ENCODE results near the gene ENO3.

ENO3 gene

DNA sequence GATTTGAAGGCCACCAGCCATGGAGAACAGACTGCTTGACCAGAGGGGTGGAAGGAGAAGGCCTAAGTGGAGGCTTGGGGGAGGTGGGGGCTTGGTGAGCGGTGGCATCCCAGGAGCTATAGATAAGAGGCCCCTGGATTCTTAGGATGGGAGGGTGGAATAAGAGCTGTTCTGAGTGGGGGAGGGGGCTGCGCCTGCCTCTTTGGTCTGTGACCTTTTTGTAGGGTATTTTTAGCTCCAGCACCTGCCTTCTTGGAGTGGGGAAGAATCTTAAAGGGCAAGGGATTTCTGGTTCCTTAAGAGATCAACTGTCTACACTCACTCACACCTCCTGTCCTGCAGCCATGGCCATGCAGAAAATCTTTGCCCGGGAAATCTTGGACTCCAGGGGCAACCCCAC is 567 bp downstream of the ENO3 start:
- DNase-seq, result no peak

DNA sequence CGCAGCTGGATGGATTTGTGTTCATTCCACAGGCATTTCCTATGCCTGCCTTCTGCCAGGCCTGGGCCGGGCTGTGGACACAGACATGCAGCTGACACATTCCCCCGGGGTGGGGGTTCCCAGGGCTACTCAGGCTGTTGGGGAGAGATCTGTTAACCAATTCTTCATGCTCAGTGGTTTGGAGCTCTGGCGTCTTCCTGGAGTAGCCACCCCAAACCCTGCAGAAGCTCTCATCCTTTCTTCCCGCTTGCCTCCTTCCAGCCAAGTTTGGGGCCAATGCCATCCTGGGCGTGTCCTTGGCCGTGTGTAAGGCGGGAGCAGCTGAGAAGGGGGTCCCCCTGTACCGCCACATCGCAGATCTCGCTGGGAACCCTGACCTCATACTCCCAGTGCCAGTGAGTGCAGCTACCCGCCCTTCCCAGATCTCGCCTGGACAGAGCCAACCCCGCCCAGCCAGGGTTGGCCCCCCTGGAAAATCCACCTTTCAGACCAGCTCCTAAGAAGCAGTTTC is 2.6 kb downstream of the ENO3 start:
- DNase-seq, result no peak

DNA sequence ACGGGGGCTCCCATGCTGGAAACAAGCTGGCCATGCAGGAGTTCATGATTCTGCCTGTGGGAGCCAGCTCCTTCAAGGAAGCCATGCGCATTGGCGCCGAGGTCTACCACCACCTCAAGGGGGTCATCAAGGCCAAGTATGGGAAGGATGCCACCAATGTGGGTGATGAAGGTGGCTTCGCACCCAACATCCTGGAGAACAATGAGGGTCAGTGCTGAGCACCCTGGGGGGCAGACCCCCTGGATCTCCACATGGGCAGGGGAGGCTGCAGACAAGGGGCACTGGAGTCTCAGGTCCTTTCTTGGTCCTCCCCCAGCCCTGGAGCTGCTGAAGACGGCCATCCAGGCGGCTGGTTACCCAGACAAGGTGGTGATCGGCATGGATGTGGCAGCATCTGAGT is 4.2 kb downstream of the ENO3 start:
- DNase-seq, result no peak

DNA sequence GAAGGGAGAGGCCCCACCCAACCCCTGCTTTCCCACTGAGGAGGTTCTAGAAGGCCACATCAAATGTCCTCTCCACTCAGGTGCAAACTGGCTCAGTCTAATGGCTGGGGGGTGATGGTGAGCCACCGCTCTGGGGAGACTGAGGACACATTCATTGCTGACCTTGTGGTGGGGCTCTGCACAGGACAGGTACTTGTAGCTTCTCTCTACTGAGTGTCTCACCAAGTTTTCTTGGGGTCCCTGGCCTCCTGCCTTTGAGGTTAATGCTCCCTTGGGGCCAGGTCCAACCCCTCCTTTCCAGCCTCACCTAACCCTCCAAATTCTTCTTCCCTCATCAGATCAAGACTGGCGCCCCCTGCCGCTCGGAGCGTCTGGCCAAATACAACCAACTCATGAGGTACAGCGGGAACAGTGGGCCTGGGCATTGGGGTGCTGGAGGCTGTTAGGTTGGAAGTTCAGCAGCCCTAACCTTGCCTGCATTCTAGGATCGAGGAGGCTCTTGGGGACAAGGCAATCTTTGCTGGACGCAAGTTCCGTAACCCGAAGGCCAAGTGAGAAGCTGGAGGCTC is 5.7 kb downstream of the ENO3 start:
- DNase-seq, result peak; percentile 51

- no peak for DNase-seq
These were observed 7.2 kb downstream of the ENO3 start for GRCh38 chr17:4958102-4958501.

GRCh38 chr17:4959261-4959965 is 8.5 kb downstream of the ENO3 start:
- DNase-seq, result no peak

DNA sequence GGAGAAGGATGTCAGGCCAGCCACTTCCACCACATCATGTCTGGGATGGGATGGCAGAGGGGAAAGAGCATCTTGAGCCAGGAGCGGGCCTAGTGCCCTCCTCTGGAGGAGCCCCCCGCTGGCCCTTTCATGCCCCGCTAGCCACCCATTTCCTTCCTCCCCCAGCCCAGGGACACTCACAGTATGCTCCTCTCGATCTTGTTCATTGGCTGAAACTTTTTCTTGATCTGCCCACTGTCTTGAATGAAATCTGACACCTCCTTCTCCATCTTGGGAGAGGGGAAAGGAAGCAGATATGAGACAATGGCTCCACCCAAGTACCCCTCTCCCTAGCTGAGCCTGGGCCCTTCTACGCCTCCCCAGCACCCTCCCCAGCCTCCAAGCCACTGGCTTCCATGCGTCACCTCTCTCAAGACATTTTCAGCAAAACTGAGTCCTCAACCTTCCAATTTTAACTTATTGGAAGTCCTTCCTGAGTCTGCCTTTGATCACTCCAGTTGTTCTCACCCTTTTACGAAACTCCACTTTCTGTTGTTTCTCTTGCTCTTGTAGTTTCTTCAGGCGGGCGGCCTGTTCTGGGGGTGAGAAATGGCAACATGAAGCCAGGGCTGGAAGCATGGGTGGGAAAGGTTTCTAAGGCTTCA is 9.5 kb downstream of the ENO3 start:
- DNase-seq, result no peak

- DNase-seq, result no peak
These were observed 14.5 kb downstream of the ENO3 start for GRCh38 chr17:4965311-4965986.

GRCh38 chr17:4966844-4967538 is 16.1 kb downstream of the ENO3 start:
- DNase-seq, result peak; percentile 88

DNA sequence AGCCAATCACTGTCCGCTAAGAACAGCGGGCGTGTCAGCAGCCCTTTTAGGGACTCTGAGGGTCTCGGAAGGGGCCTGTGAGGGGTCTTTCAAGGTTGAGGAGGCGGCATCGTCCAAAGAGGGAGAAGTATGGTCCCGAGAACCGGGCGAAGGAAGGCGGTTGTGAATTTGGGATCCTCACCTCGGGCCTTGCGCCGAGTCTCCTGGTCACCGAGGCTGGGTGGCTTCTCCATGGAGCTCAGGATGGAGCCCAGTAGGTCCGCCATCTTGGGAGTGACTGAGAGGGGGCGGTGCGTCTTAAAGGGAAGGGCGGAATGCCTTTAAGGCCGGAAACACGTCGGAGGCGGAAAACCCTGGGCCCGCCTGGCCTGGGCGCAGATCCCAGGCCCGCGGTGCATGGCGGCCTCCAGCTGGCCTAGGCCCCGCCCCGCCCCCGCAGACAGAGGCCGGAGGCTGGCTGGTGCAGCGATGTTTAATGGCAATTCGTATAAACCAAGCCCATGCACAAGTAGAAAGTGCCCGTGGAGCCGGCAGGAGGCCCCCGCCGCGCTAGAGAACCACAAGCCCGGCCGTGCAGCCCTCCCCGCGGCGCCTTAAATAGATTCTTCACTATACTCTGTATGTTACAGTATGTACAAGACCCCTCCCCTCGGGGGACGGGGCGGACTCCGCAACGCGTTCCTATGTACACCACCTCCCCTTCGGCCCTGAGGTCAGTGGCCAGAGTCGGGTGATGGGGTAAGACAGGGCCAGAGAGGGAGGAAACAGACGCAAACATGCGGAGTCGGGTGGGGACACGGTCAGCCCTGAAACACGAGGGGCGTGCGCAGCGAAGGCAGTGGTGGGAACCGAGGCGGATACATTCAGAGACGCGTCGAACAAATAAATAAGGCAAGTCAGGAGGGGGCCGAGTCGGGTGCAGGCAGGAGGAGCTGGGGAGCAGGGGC is 16.9 kb downstream of the ENO3 start, which contains the start of gene SPAG7:
Gene SPAG7 (minus strand): TSS at position 279 of the 947 bp plus-strand sequence. CDS start 13 bp downstream, at position 266.
- peak; percentile 90 for DNase-seq

DNA sequence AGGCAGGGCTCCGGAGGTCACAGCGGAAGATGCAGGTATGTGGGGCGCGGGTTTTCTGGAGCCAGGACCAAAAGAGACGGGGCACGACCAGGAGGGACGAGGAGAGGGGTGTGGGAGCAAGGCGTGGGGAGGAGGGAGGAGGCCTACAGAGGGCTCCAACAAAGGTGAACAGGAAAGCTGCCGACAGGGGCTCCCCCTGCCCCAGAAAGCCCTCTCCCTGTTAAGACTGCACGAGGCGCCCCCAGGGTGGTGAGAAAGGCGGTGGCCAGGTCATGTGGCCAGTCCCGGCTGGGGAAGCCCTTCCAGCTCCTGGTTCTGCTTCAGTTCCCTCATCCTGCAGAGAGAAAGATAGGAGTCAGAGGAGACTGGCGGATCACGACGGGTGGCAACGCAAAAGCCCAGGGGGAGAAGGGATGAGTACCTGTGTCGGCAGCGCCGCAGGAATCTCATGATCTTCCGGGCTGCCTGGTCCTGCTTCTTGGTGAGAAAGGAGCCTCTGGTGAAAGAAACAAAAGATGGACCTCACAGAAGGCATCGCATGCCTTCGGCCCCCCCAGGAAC is 17.6 kb downstream of the ENO3 start:
- DNase-seq, result no peak

- DNase-seq, result no peak
These were observed 18.2 kb downstream of the ENO3 start for GRCh38 chr17:4969047-4969550.

- DNase-seq, result no peak
These were observed 18.7 kb downstream of the ENO3 start for GRCh38 chr17:4969551-4970173.

GRCh38 chr17:4970273-4970672 is 19.4 kb downstream of the ENO3 start:
- no peak for DNase-seq

GRCh38 chr17:4971826-4972225 is 20.9 kb downstream of the ENO3 start:
- no peak for DNase-seq

- DNase-seq, result no peak
These were observed 21.4 kb downstream of the ENO3 start for GRCh38 chr17:4972322-4972721.

- no peak for DNase-seq
These were observed 21.8 kb downstream of the ENO3 start for GRCh38 chr17:4972752-4973151.

GRCh38 chr17:4973256-4974114 is 22.6 kb downstream of the ENO3 start:
- no peak for DNase-seq

GRCh38 chr17:4974115-4974670 is 23.3 kb downstream of the ENO3 start:
- no peak for DNase-seq

Measured in activated CD8-positive, alpha-beta memory T cell treated with anti-CD3 and anti-CD28 coated beads, Interleukin-2, amount 50 U/mL, for 4 hours (primary cell).